Measurements from ENCODE around the gene ACBD6.
"Not testable (repeated sequence)": the region's sequence is repeated elsewhere in the genome, so short reads cannot be mapped to it uniquely, and the experiment has no call there.

ACBD6 gene, protein sequence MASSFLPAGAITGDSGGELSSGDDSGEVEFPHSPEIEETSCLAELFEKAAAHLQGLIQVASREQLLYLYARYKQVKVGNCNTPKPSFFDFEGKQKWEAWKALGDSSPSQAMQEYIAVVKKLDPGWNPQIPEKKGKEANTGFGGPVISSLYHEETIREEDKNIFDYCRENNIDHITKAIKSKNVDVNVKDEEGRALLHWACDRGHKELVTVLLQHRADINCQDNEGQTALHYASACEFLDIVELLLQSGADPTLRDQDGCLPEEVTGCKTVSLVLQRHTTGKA

GRCh38 chr1:180502361-180503279 is at the start of gene ACBD6:
TSS of gene ACBD6 (minus strand) at chr1:180502577. CDS start at chr1:180502266, 311 bp downstream.
- peak; percentile 70 for DNase-seq (ENCODE audit: low read depth)

- no peak for DNase-seq (ENCODE audit: low read depth)
Observed at GRCh38 chr1:180551997-180552396, 49.6 kb upstream of the ACBD6 start.

GRCh38 chr1:180550241-180550640 is 47.9 kb upstream of the ACBD6 start:
- no peak for DNase-seq (ENCODE audit: low read depth)

DNA sequence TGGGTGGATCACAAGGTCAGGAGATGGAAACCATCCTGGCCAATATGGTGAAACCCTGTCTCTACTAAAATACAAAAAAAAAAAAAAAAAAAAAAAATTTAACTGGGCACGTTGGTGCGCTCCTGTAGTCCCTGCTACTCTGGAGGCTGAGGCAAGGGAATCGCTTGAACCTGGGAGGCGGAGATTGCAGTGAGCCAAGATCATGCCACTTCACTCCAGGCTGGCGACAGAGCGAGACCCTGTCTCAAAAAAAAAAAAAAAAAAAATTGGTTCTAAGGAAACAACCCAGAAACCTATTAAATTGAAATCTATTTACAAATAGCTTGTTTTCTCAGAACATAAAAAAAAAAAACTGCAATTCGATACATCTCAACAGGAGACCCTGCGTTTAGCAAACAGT is 47.4 kb upstream of the ACBD6 start:
- DNase-seq (ENCODE audit: low read depth): not testable (repeated sequence)

- no peak for DNase-seq (ENCODE audit: low read depth)
Observed at GRCh38 chr1:180548686-180549317, 46.4 kb upstream of the ACBD6 start.

DNA sequence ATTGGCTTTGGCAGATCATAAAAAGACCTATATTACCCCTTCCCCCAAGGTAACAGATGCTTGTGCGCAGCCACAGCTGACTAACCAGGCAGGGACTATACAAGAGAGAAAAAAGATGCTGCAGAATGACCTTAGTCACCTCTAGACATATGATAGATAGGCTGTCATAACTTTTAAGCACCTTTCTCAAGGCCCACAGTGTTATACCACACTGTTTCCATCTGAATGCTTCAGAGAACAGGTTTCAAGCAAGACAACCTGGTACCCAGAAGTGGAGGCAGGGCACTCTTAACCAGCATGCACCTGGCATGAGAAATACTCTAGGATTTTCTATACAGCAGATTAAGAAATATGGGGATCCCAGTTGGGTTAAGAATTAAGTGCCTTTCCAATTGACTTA is 43.6 kb upstream of the ACBD6 start:
- DNase-seq (ENCODE audit: low read depth): no peak

DNA sequence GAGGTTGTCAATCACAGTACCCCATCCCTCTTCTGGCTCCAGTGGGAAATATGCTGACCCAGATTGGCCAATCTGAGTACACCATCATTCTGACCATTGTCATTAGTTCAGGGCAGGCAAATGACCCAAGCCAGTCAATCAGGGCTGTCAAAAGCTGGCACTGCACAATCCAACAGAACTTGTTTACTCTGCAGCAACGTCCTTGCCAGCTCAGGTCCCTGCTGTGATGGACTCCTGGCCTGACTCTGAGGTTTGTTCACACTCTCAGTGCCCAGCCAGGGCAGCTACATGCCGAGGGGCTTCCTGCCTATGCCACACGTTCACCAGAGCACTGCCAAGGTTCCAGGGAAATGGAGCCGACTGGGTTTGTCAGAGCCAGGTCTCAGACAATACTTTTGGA is 41.7 kb upstream of the ACBD6 start:
- DNase-seq (ENCODE audit: low read depth): no peak

- no peak for DNase-seq (ENCODE audit: low read depth)
Observed at GRCh38 chr1:180542838-180543145, 40.4 kb upstream of the ACBD6 start.

DNA sequence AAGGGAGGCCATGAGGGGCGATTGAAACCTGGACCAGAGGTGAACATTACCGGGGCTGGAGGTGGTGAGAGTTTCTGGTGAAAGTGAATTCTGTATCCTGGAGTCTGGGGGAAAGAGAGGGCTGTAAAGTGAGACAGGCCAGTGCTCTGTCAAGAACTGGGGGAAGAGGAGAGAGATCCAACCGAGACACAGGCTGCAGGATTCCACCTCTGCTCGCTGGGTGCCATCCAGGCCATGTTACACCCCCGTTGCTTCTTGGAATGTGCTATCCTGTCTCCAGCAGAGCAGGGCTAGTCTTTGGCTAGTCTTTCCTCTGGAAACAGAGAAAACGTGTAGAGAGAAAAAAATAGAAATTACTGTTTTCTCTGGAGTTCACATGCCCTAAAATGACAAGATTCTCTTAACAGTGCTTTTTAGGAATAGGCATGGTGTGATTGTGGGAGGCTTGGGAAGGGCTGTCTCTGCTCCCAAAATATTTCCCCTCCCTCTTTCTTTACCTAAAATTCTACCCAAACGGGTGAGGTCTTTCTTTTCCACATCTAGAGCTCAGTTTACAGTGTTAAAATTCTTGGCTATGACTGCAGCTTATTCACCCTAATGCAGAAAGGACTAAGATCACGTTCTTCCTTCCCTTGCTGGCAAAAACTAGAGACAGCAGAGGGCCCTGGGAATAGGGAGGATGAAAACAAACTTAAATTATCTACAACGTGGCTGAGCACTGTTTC is 39.9 kb upstream of the ACBD6 start:
- DNase-seq (ENCODE audit: low read depth): no peak

GRCh38 chr1:180540697-180541594 is 38.6 kb upstream of the ACBD6 start:
- DNase-seq (ENCODE audit: low read depth): no peak

GRCh38 chr1:180539136-180539535 is 36.8 kb upstream of the ACBD6 start:
- DNase-seq (ENCODE audit: low read depth): no peak

DNA sequence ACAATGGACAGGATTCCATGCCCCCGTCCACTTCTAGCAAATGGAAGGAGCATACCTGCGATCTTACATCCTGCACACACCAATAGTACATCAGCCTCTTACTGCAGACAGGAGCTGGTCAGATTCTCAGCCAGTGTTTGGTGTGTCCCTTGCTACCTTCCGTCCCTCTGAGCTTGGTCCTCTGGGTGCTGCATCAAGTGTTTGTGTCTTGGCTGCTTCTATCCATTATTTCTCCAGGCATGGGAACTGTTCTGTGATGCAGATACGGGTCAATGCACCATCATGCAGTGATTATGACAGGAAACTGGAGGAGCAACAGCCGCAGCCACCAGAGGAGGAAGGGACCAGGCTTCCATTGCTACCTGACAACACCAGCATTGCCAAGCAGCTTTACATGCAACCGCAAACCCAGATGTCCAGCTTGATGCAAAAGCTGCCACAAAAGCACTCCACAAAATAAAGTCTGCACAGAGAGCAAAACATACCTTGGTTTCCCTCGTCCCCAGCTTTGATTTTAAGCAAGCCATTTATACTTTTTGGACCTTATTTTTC is 34.5 kb upstream of the ACBD6 start:
- DNase-seq (ENCODE audit: low read depth): no peak

DNA sequence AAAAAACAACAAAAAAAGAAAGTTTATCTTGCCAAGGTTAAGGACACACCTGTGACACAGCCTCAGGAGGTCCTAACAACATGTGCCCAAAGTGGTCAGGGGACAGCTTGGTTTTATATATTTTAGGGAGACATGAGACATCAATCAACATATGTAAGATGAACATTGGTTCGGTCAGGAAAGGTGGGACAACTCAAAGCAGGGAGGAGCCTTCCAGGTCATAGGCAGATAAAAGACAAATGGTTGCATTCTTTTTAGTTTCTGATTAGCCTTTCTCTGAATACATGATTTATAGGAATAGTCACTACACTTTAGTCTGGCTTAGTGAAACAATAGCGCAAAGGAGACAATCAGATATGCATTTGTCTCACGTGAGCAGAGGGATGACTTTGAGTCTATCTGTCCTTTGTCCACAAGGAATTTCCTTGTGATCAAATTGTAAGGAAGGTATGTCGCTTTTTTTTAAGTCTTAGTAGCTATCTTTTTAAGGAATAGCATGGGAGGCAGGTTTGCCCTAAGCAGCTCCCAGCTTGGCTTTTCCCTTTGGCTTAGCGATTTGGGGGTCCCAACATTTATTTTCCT is 33.1 kb upstream of the ACBD6 start:
- DNase-seq (ENCODE audit: low read depth): no peak

DNA sequence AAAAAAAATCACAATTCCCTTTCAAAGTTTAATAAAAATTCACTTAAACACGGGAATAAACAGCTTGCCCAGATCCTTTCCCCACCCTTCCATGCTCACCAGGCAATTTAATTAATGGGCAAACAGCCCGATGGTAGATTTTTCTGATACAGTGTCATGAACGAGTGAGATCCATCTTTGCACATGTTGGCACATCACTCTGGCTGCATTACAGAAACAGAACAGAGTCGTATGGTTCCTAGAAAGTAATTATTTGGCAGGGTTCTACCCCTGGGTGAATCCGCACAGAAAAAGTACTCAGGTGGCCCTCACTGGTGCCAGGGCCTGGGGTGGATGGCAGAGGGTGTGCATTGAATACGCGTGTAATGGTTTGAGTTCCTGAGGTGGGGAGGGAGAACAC is 31.8 kb upstream of the ACBD6 start:
- DNase-seq (ENCODE audit: low read depth): no peak

DNA sequence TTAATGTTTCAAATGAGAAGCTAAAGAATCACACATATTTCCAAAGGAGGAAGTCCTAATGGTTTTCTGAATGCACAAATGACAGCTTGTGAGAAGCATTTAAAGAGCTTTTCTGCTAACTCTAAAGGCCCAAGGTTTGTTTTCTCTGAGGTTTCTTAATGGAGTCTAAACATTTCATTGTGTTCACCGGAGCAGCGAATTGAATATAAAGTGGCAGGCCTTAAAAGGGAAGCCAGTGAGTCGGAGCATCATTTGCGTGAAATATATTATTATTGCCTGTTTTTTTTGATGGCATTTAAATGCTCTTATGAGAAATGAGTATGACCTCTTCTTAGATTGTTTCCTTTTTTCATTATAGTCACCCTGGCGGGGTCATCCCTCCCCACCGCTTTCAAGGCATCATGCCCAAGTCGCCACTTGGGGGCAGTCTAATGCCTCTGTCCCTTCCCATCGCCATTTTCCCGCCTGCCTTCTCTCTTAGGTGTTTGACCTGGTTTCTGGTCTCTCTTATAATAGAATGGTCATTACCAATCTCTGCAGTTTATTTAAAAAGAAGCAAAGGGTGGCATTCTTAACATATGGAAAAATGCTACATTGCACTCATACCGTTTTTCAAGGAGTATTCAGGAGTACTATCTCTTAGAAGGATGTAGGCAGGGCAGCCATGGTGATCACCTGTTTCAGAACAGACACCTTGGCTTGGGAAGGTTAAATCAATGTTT is 31.1 kb upstream of the ACBD6 start:
- peak; percentile 43 for DNase-seq (ENCODE audit: low read depth)

DNA sequence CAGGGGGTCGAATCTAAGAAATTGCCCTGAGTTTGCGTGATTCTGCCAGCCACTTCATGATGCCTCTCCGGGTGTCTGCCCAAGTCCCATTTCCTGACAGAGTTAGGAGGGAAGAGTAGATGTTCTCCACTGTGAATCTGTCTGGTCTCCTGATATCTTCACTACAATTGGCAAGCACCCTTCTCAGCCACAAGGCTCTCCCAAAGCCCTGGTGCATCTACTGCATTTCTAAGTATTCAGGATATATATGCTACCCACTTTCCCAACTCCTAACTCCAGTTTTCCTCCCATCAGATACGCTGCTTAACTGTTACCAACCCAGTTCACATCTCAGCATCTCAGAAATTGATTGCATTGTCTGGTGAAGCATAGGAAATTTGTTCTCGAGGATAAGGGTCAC is 30.5 kb upstream of the ACBD6 start:
- DNase-seq (ENCODE audit: low read depth): no peak

GRCh38 chr1:180530501-180530900 is 28.1 kb upstream of the ACBD6 start:
- no peak for DNase-seq (ENCODE audit: low read depth)

GRCh38 chr1:180528868-180529470 is 26.6 kb upstream of the ACBD6 start:
- DNase-seq (ENCODE audit: low read depth): no peak

GRCh38 chr1:180527101-180527669 is 24.8 kb upstream of the ACBD6 start:
- no peak for DNase-seq (ENCODE audit: low read depth)
